Measurements from ENCODE around the gene SRP9.

GRCh38 chr1:225735252-225736149 is 42.1 kb upstream of the SRP9 start:
- TF ChIP-seq, protein P1, sequence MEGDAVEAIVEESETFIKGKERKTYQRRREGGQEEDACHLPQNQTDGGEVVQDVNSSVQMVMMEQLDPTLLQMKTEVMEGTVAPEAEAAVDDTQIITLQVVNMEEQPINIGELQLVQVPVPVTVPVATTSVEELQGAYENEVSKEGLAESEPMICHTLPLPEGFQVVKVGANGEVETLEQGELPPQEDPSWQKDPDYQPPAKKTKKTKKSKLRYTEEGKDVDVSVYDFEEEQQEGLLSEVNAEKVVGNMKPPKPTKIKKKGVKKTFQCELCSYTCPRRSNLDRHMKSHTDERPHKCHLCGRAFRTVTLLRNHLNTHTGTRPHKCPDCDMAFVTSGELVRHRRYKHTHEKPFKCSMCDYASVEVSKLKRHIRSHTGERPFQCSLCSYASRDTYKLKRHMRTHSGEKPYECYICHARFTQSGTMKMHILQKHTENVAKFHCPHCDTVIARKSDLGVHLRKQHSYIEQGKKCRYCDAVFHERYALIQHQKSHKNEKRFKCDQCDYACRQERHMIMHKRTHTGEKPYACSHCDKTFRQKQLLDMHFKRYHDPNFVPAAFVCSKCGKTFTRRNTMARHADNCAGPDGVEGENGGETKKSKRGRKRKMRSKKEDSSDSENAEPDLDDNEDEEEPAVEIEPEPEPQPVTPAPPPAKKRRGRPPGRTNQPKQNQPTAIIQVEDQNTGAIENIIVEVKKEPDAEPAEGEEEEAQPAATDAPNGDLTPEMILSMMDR (conservative IDR thresholded peaks at IDR 0.05; ENCODE audit: low read length) = no peak
- TF ChIP-seq EZH2phosphoT487 (IDR thresholded peaks at IDR 0.05; ENCODE audit: borderline replicate concordance) = no peak
